ENCODE measurements around the gene ASIC3.
"Not testable (repeated sequence)": the region's sequence is repeated elsewhere in the genome, so short reads cannot be mapped to it uniquely, and the experiment has no call there.

The ASIC3 gene

GRCh38 chr7:151013733-151014497, 34.4 kb upstream of the ASIC3 start:
- in situ Hi-C loops (cut with HindIII; ENCODE audit: low sequenced_read_pairs) = no loop called here

DNA sequence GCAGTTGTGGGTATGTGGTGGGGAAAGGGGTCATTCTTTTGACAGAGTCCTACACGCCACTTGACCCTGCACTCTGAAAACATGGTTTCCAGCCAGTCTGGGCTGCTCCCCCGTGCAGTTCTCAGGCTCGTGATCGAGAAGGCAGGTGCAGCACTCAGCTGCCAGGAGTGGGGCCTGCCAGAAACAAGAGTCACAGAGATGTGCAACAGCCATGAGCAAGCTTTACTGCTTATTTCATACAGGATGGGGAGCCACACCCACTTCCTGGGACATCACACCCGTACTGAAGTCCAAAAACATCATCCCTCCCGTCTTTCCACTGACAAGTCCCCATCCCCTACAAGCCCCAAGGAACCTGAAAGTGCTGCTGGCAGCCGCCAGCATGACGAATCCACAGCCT, 33.4 kb upstream of the ASIC3 start:
- in situ Hi-C loops (cut with HindIII; ENCODE audit: low sequenced_read_pairs) = no loop called here

DNA sequence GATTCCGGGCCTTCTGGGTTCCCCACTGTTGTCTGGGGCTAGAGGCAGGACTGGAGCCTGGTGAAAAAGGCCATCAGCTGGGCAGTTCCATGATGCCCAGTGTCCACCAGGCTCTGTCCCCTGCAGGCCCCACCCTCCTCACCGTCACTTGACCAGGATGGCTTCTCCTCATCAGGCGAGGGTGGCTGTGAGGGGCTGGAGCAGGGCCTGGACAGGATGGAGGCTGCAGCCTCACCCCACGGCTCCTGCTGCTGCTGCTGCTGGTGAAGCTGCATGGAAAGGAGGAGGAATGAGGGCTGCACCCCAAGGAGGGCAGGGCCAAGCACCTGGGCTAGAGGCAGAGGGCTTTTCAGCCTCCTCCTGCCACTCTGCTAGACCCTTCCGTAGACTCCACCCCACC, 32.4 kb upstream of the ASIC3 start:
- in situ Hi-C loops (cut with HindIII; ENCODE audit: low sequenced_read_pairs) = no loop called here

GRCh38 chr7:151016505-151016904, 31.8 kb upstream of the ASIC3 start:
- in situ Hi-C loops (cut with HindIII; ENCODE audit: low sequenced_read_pairs) = no loop called here

DNA sequence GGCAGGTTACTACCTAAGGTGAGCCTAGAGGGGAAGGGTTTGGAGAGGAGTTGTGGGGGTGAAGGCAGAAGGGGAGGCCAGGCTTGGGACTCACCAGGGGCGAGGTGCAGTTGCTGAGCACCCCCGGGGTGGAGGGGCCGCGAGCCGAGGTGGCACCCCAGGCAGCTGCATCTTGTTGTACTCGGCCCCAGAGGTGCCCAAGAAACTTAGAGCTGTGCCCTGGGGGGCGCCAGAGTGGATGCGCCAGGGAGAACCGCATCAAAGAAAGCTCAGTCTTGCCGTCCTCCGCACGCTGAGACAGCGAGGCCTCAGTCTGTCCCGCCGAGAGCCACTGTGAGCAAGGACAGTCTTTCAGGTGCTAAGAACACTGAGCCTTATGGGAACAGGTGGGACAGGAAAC, 31.4 kb upstream of the ASIC3 start:
- in situ Hi-C loops (cut with HindIII; ENCODE audit: low sequenced_read_pairs) = no loop called here

GRCh38 chr7:151017370-151017952, 30.9 kb upstream of the ASIC3 start:
- in situ Hi-C loops (cut with HindIII; ENCODE audit: low sequenced_read_pairs) = no loop called here

GRCh38 chr7:151017953-151018420, 30.3 kb upstream of the ASIC3 start:
- in situ Hi-C loops (cut with HindIII; ENCODE audit: low sequenced_read_pairs) = no loop called here

GRCh38 chr7:151018421-151019129, 29.8 kb upstream of the ASIC3 start:
- in situ Hi-C loops (cut with HindIII; ENCODE audit: low sequenced_read_pairs) = no loop called here

DNA sequence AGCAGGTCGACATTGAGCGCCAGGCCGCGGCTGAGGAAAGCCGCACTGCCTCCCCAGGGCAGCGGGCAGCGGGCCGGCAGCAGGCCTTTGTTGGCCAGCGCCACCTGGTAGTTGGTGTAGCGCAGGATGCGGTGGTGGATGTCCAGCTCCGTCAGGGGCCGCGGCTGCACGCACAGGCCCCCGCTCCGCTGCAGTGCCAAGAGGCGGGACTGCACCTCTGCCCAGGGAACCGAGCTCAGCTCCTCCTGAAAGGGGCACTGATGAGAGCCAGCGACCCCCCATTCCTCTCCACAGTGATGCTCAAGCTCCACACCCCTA, 29.2 kb upstream of the ASIC3 start:
- in situ Hi-C loops (cut with HindIII; ENCODE audit: low sequenced_read_pairs) = no loop called here

GRCh38 chr7:151020231-151020630, 28.1 kb upstream of the ASIC3 start:
- in situ Hi-C loops (cut with HindIII; ENCODE audit: low sequenced_read_pairs) = no loop called here

- in situ Hi-C loops (cut with HindIII; ENCODE audit: low sequenced_read_pairs) = no loop called here
These were observed 25.1 kb upstream of the ASIC3 start for GRCh38 chr7:151023232-151023631.

GRCh38 chr7:151024435-151025056, 23.8 kb upstream of the ASIC3 start, which contains the start of gene ATG9B:
TSS of gene ATG9B (minus strand) at chr7:151024494. CDS start at chr7:151024423, 71 bp downstream.
- in situ Hi-C loops (cut with HindIII; ENCODE audit: low sequenced_read_pairs) = no loop called here

DNA sequence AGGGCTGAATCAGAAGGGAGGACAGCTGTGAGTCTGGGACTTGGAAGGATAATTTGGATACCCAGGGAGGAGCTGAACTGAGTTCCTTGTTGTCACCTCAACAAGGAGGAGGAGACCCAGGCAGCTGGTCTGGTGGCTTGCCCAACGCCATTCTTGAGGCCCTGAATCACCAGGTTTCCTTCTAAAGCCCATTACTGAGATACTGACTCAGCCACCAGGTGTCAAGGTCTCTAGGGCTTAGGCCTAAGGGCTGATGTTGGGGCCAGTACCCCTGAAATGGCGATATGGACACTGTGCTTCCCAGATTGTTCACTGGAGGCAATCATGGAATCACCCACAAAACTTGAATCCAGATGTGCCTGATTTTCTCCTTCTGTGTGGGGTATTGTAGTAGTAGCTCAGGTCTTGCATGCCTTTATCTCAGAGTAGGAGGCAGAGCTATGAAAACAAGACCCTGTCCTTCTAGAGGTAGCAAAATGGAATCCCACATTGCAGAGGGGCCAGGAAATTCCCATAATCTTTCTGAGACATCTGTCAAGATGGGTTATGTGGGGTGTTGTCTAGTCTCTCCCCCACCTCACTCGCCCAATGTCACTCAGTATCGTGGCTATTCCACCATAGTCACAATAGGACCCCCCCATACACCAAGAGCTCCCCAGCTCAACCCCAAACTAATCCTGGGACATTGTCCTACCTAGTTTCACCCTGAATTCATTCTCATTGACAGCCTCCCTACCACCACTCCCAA, 22.2 kb upstream of the ASIC3 start:
- in situ Hi-C loops (cut with HindIII; ENCODE audit: low sequenced_read_pairs) = no loop called here

GRCh38 chr7:151026771-151027727, 21.3 kb upstream of the ASIC3 start:
- in situ Hi-C loops (cut with HindIII; ENCODE audit: low sequenced_read_pairs) = not testable (repeated sequence)

- in situ Hi-C loops (cut with HindIII; ENCODE audit: low sequenced_read_pairs) = not testable (repeated sequence)
These were observed 20.6 kb upstream of the ASIC3 start for GRCh38 chr7:151027728-151028130.

- in situ Hi-C loops (cut with HindIII; ENCODE audit: low sequenced_read_pairs) = no loop called here
These were observed 20.0 kb upstream of the ASIC3 start, which contains the start of gene ABCB8 for GRCh38 chr7:151028131-151028947. TSS of gene ABCB8 (plus strand) at chr7:151028450. CDS start at chr7:151028516, 66 bp downstream.

GRCh38 chr7:151028948-151029501, 19.3 kb upstream of the ASIC3 start:
- in situ Hi-C loops (cut with HindIII; ENCODE audit: low sequenced_read_pairs) = no loop called here

DNA sequence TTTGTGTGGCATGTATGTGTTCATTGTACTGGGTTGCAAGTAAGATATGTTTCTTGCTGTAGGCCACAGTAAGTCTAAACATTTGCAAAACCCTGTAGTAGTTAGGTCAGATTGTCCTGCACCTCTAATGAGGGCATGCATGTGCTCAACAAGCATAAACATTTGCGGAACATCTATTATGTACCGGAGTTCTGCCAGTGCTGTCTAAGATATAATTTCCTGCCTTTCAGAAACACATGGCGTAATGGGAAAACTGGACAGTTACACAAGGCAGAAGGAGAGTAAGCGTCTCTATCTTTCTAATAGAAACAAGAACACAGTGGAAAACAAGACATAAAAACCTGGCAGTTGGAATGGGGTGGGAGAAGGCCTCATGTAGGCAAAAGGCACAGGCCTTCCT, 17.3 kb upstream of the ASIC3 start:
- in situ Hi-C loops (cut with HindIII; ENCODE audit: low sequenced_read_pairs) = no loop called here
